Measurements from ENCODE around the gene WASHC2C. TPM values are rescaled to one million over a fixed set of nuclear protein-coding genes. Genes with fewer than 3 reads are reported as not detected.
"Not testable (repeated sequence)": the region's sequence is repeated elsewhere in the genome, so short reads cannot be mapped to it uniquely, and the experiment has no call there.

The WASHC2C gene
- total RNA-seq, 1 donor from 2014 or later, result 61.5 TPM

GRCh38 chr10:45734867-45735266 lies 7.8 kb downstream of the WASHC2C start:
- TF ChIP-seq CTCF (IDR thresholded peaks at IDR 0.05), result peak; percentile 24
- H3K4me1 ChIP-seq; ATAC-seq; intact Hi-C loops (cut with DNase I); H3K4me3 ChIP-seq; H3K27ac ChIP-seq; H3K27me3 ChIP-seq (ENCODE audit: low read depth); DNase-seq; H3K9me3 ChIP-seq: not testable (repeated sequence)
- peaks cover 28% of the 10 kb centered on the region for H3K36me3 ChIP-seq

GRCh38 chr10:45741559-45741958 lies 14.5 kb downstream of the WASHC2C start:
- H3K9me3 ChIP-seq; DNase-seq; H3K4me3 ChIP-seq; intact Hi-C loops (cut with DNase I); H3K4me1 ChIP-seq; H3K27me3 ChIP-seq (ENCODE audit: low read depth); H3K27ac ChIP-seq: not testable (repeated sequence)
- H3K36me3 ChIP-seq, result peaks cover 45% of the 10 kb centered on the region
- peak; percentile 44 to 48 for ATAC-seq

GRCh38 chr10:45742014-45742413 lies 14.9 kb downstream of the WASHC2C start:
- not testable (repeated sequence) for H3K27me3 ChIP-seq (ENCODE audit: low read depth); H3K4me3 ChIP-seq

GRCh38 chr10:45751141-45751540 lies 24.1 kb downstream of the WASHC2C start:
- H3K27me3 ChIP-seq (ENCODE audit: low read depth); intact Hi-C loops (cut with DNase I); H3K27ac ChIP-seq; ATAC-seq; H3K4me3 ChIP-seq; H3K9me3 ChIP-seq; H3K4me1 ChIP-seq; DNase-seq: not testable (repeated sequence)
- peaks cover 44% of the 10 kb centered on the region for H3K36me3 ChIP-seq

More at GRCh38 chr10:45742014-45742413, 14.9 kb downstream of the WASHC2C start:
- H3K27ac ChIP-seq; H3K4me1 ChIP-seq; ATAC-seq; DNase-seq; intact Hi-C loops (cut with DNase I); H3K9me3 ChIP-seq: not testable (repeated sequence)
- peaks cover 50% of the 10 kb centered on the region for H3K36me3 ChIP-seq

- H3K36me3 ChIP-seq, result peaks cover 34% of the 10 kb centered on the region
- H3K9me3 ChIP-seq; H3K27me3 ChIP-seq (ENCODE audit: low read depth); H3K4me3 ChIP-seq; ATAC-seq; intact Hi-C loops (cut with DNase I); H3K27ac ChIP-seq; DNase-seq; H3K4me1 ChIP-seq: not testable (repeated sequence)
Observed at GRCh38 chr10:45752210-45752609, 25.1 kb downstream of the WASHC2C start.

- intact Hi-C loops (cut with DNase I); ATAC-seq; DNase-seq; H3K9me3 ChIP-seq; H3K27me3 ChIP-seq (ENCODE audit: low read depth); H3K4me1 ChIP-seq; H3K4me3 ChIP-seq; H3K27ac ChIP-seq: not testable (repeated sequence)
- peaks cover 38% of the 10 kb centered on the region for H3K36me3 ChIP-seq
Observed at GRCh38 chr10:45753979-45754495, 27.0 kb downstream of the WASHC2C start.

- H3K9me3 ChIP-seq; H3K27me3 ChIP-seq (ENCODE audit: low read depth); ATAC-seq; DNase-seq; H3K4me3 ChIP-seq; H3K4me1 ChIP-seq; H3K27ac ChIP-seq; intact Hi-C loops (cut with DNase I): not testable (repeated sequence)
- peaks cover 42% of the 10 kb centered on the region for H3K36me3 ChIP-seq
Observed at GRCh38 chr10:45755083-45755482, 28.0 kb downstream of the WASHC2C start.

- H3K9me3 ChIP-seq; H3K27me3 ChIP-seq (ENCODE audit: low read depth); H3K4me1 ChIP-seq; H3K27ac ChIP-seq; DNase-seq; H3K4me3 ChIP-seq; ATAC-seq; intact Hi-C loops (cut with DNase I): not testable (repeated sequence)
- peaks cover 42% of the 10 kb centered on the region for H3K36me3 ChIP-seq
Observed at GRCh38 chr10:45756065-45756464, 29.0 kb downstream of the WASHC2C start.

- H3K36me3 ChIP-seq, result peaks cover 44% of the 10 kb centered on the region
- H3K4me3 ChIP-seq; ATAC-seq; H3K4me1 ChIP-seq; intact Hi-C loops (cut with DNase I); H3K9me3 ChIP-seq; H3K27ac ChIP-seq; H3K27me3 ChIP-seq (ENCODE audit: low read depth); DNase-seq: not testable (repeated sequence)
Observed at GRCh38 chr10:45757661-45758396, 30.8 kb downstream of the WASHC2C start.

- H3K36me3 ChIP-seq, result peaks cover 34% of the 10 kb centered on the region
- intact Hi-C loops (cut with DNase I); H3K4me1 ChIP-seq; H3K4me3 ChIP-seq; H3K27me3 ChIP-seq (ENCODE audit: low read depth); ATAC-seq; H3K27ac ChIP-seq; DNase-seq; H3K9me3 ChIP-seq: not testable (repeated sequence)
Observed at GRCh38 chr10:45761622-45762021, 34.6 kb downstream of the WASHC2C start.

- intact Hi-C loops (cut with DNase I); H3K4me1 ChIP-seq; H3K9me3 ChIP-seq; H3K27ac ChIP-seq; ATAC-seq; H3K27me3 ChIP-seq (ENCODE audit: low read depth); DNase-seq; H3K4me3 ChIP-seq: not testable (repeated sequence)
- H3K36me3 ChIP-seq, result peaks cover 27% of the 10 kb centered on the region
Observed at GRCh38 chr10:45763037-45763436, 36.0 kb downstream of the WASHC2C start.

- DNase-seq; intact Hi-C loops (cut with DNase I); H3K4me3 ChIP-seq; H3K9me3 ChIP-seq; ATAC-seq; H3K27me3 ChIP-seq (ENCODE audit: low read depth); H3K27ac ChIP-seq; H3K4me1 ChIP-seq: not testable (repeated sequence)
- H3K36me3 ChIP-seq, result peaks cover 39% of the 10 kb centered on the region
Observed at GRCh38 chr10:45768334-45768733, 41.3 kb downstream of the WASHC2C start.

Data from lower lobe of right lung (tissue), 2 donors.